Caco-2 (cell line): ENCODE data around the gene CD300A. TPM values are rescaled to one million over a fixed set of nuclear protein-coding genes. Genes with fewer than 3 reads are reported as not detected.

Source experiments
- BruUV-seq: library from RNA; stranded (reverse); fragments of 400-500 nt; replicated peaks from 2 replicates; lab custom pipeline; 2021; lab: Mats Ljungman, UMichigan
- CTCF ChIA-PET: fragments of 300-600 bp; sonication (Branson Sonifier 250); formaldehyde crosslinking; loops from one replicate; lab custom pipeline; 2022; ENCODE audit warnings: antibody characterized with exemption; lab: Charles Lee
- POLR2A ChIA-PET: fragments of 300-600 bp; sonication (Branson Sonifier 250); formaldehyde crosslinking; loops from one replicate; lab custom pipeline; 2022; ENCODE audit warnings: antibody characterized with exemption; lab: Charles Lee
- DNase-seq, 2 experiments: peaks; one replicate each; pipeline versions ENCODE4 v3.0.0 to v3.0.0-alpha.2; 2020 to 2022
- H3K27me3 ChIP-seq: replicated peaks from 2 replicates; pipeline ENCODE4 v1.6.0; 2011; ENCODE audit warnings: low read length; ENCODE audit not compliant: control insufficient read depth, insufficient read depth
- H3K36me3 ChIP-seq: 2 replicates; pipeline ENCODE4 v1.5.1; 2011; ENCODE audit warnings: low read length; ENCODE audit not compliant: control insufficient read depth, insufficient read depth
- H3K4me1 ChIP-seq: fragments of 250-450 bp; sonication (Bioruptor Pico); 2 replicates; pipeline ENCODE4 v1.5.1; 2020; ENCODE audit warnings: mild to moderate bottlenecking
- H3K4me3 ChIP-seq: 2 replicates; pipeline ENCODE4 v1.5.1; 2011; ENCODE audit warnings: low read depth, mild to moderate bottlenecking, control low read depth, low read length
- H3K9me3 ChIP-seq: fragments of 250-450 bp; sonication (Bioruptor Pico); 2 replicates; pipeline ENCODE4 v1.5.1; 2020; ENCODE audit warnings: mild to moderate bottlenecking, moderate library complexity
- H3K27ac Mint-ChIP-seq: one replicate; pipeline ENCODE4 v1.8.0; 2022; ENCODE audit warnings: mixed read lengths; ENCODE audit not compliant: unreplicated experiment
- H3K27me3 Mint-ChIP-seq: one replicate; pipeline ENCODE4 v1.8.0; 2022; ENCODE audit warnings: mixed read lengths; ENCODE audit not compliant: insufficient read depth, unreplicated experiment
- H3K36me3 Mint-ChIP-seq: one replicate; pipeline ENCODE4 v1.8.0; 2022; ENCODE audit warnings: mild to moderate bottlenecking, mixed read lengths; ENCODE audit not compliant: insufficient read depth, unreplicated experiment
- H3K4me1 Mint-ChIP-seq: one replicate; pipeline ENCODE4 v1.8.0; 2022; ENCODE audit warnings: low read depth, mixed read lengths; ENCODE audit not compliant: unreplicated experiment
- H3K4me3 Mint-ChIP-seq: one replicate; pipeline ENCODE4 v1.8.0; 2022; ENCODE audit warnings: mild to moderate bottlenecking, moderate library complexity, mixed read lengths; ENCODE audit not compliant: unreplicated experiment
- H3K9me3 Mint-ChIP-seq: one replicate; pipeline ENCODE4 v1.8.0; 2022; ENCODE audit warnings: mixed read lengths; ENCODE audit not compliant: unreplicated experiment
- CTCF ChIP-seq, 2 experiments: fragments of 200-600 bp in 1 of 2; IDR thresholded peaks; 1 replicate in 1 of 2; 2 replicates in 1 of 2; pipeline versions ENCODE4 v1.5.1 to v1.8.0; 2011 to 2022; ENCODE audit warnings: antibody characterized with exemption in 1 of 2, control low read depth in 1 of 2, inconsistent platforms in 1 of 2, low read depth in 1 of 2, low read length in 1 of 2, mild to moderate bottlenecking in 1 of 2, moderate library complexity in 1 of 2; ENCODE audit not compliant: insufficient read depth in 1 of 2, severe bottlenecking in 1 of 2, unreplicated experiment in 1 of 2
- intact Hi-C: fragments of 100-400 bp; cut with micrococcal nuclease; formaldehyde crosslinking; loops from one replicate; pipeline ENCODE4 v1.10.0; 2022; ENCODE audit not compliant: unreplicated experiment
- total RNA-seq: library from RNA; stranded (reverse); gene quantifications from 2 replicates; pipeline ENCODE4 v1.2.3, GENCODE V29; 2022

Gene CD300A
- total RNA-seq, 1 experiment from 2014 or later = not detected

- no peak for TF ChIP-seq CTCF (IDR thresholded peaks at IDR 0.05; ENCODE audit: insufficient read depth in 1 of 2, low read depth in 1 of 2, low read length in 1 of 2, severe bottlenecking in 1 of 2, unreplicated experiment in 1 of 2)
- H3K4me3 Mint-ChIP-seq = no peak overlapping the region
- BruUV-seq = no TSS peak
- POLR2A ChIA-PET = no interaction called here
- intact Hi-C loops = no loop called here
- no peaks in the 10 kb centered on the region for H3K36me3 Mint-ChIP-seq
- no peak for DNase-seq
- no peaks in the 10 kb centered on the region for H3K9me3 ChIP-seq
- H3K36me3 ChIP-seq = no peaks in the 10 kb centered on the region
- CTCF ChIA-PET = no interaction called here
- peaks cover 24% of the 10 kb centered on the region for H3K27me3 Mint-ChIP-seq
- no peaks in the 10 kb centered on the region; the same call in 1 of the 2 replicates for H3K27me3 ChIP-seq
- no peak overlapping the region for H3K27ac Mint-ChIP-seq
- no peaks in the 10 kb centered on the region for H3K9me3 Mint-ChIP-seq
- H3K4me1 ChIP-seq = no peaks in the 10 kb centered on the region
- H3K4me1 Mint-ChIP-seq = no peaks in the 10 kb centered on the region
- no peak overlapping the region for H3K4me3 ChIP-seq
Measured at GRCh38 chr17:74508156-74508555, 41.7 kb downstream of the CD300A start.

GRCh38 chr17:74512036-74512435 lies 45.6 kb downstream of the CD300A start:
- H3K9me3 Mint-ChIP-seq = no peaks in the 10 kb centered on the region
- no peak overlapping the region for H3K27ac Mint-ChIP-seq
- peaks cover 19% of the 10 kb centered on the region for H3K36me3 Mint-ChIP-seq
- Histone ChIP-seq H3K4me3 (no peak overlapping the region), H3K9me3 (peaks cover 9% of the 10 kb centered on the region), H3K4me1 (no peaks in the 10 kb centered on the region), H3K36me3 (no peaks in the 10 kb centered on the region), H3K27me3 (no peaks in the 10 kb centered on the region; the same call in 1 of the 2 replicates)
- CTCF ChIA-PET = no interaction called here
- BruUV-seq = no TSS peak
- TF ChIP-seq CTCF (IDR thresholded peaks at IDR 0.05; ENCODE audit: insufficient read depth in 1 of 2, low read depth in 1 of 2, low read length in 1 of 2, severe bottlenecking in 1 of 2, unreplicated experiment in 1 of 2) = no peak
- peaks cover 33% of the 10 kb centered on the region for H3K27me3 Mint-ChIP-seq
- intact Hi-C loops = no loop called here
- no peak for DNase-seq
- no peaks in the 10 kb centered on the region for H3K4me1 Mint-ChIP-seq
- POLR2A ChIA-PET = no interaction called here
- H3K4me3 Mint-ChIP-seq = no peak overlapping the region

GRCh38 chr17:74512624-74513091 lies 46.2 kb downstream of the CD300A start:
- Mint-ChIP-seq H3K4me1 (no peaks in the 10 kb centered on the region), H3K4me3 (no peak overlapping the region), H3K27me3 (peaks cover 33% of the 10 kb centered on the region), H3K36me3 (peaks cover 19% of the 10 kb centered on the region), H3K27ac (no peak overlapping the region), H3K9me3 (no peaks in the 10 kb centered on the region)
- H3K27me3 ChIP-seq = no peaks in the 10 kb centered on the region; the same call in 1 of the 2 replicates
- ChIA-PET CTCF (no interaction called here), POLR2A (no interaction called here)
- no TSS peak for BruUV-seq
- peaks cover 9% of the 10 kb centered on the region for H3K9me3 ChIP-seq
- no peak for TF ChIP-seq CTCF (IDR thresholded peaks at IDR 0.05; ENCODE audit: insufficient read depth in 1 of 2, low read depth in 1 of 2, low read length in 1 of 2, severe bottlenecking in 1 of 2, unreplicated experiment in 1 of 2)
- no peak for DNase-seq
- H3K4me3 ChIP-seq = no peak overlapping the region
- no peaks in the 10 kb centered on the region for H3K36me3 ChIP-seq
- H3K4me1 ChIP-seq = no peaks in the 10 kb centered on the region
- intact Hi-C loops = no loop called here
